Activated CD4-positive, alpha-beta T cell treated with anti-CD3 and anti-CD28 coated beads, Interleukin-10, Interleukin-2, amounts not matched to agents 100 ng/mL and 50 ng/mL, durations not matched to agents 16 hours and 8 hours (primary cell): ENCODE data around the gene NQO2.
"Not testable (repeated sequence)": the region's sequence is repeated elsewhere in the genome, so short reads cannot be mapped to it uniquely, and the experiment has no call there.

Source experiments
- DNase-seq: peaks from one replicate; pipeline ENCODE4 v3.0.0-alpha.2; 2020

NQO2 gene

GRCh38 chr6:2970753-2971419, 28.8 kb upstream of the NQO2 start:
- peak; percentile 62 for DNase-seq

GRCh38 chr6:2971420-2972218, 28.1 kb upstream of the NQO2 start, which contains the start of gene SERPINB6:
Gene SERPINB6, minus strand, starts transcription at chr6:2971567. Its CDS starts 12,235 bp downstream, at chr6:2959332.
- DNase-seq = peak; percentile 30

DNA sequence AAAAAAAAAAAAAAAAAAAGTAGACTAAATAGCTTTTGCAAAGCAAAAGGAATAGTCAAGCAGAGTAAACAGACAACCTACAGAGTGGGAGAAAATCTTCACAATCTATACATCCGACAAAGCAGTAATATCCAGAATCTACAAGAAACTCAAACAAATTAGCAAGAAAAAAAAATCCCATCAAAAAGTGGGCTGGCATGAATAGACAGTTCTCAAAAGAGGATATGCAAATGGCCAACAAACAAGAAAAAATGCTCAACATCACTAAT, 27.5 kb upstream of the NQO2 start:
- not testable (repeated sequence) for DNase-seq

GRCh38 chr6:2972685-2973084, 27.0 kb upstream of the NQO2 start:
- DNase-seq = not testable (repeated sequence)

- not testable (repeated sequence) for DNase-seq
These were observed 26.5 kb upstream of the NQO2 start for GRCh38 chr6:2973180-2973579.

DNA sequence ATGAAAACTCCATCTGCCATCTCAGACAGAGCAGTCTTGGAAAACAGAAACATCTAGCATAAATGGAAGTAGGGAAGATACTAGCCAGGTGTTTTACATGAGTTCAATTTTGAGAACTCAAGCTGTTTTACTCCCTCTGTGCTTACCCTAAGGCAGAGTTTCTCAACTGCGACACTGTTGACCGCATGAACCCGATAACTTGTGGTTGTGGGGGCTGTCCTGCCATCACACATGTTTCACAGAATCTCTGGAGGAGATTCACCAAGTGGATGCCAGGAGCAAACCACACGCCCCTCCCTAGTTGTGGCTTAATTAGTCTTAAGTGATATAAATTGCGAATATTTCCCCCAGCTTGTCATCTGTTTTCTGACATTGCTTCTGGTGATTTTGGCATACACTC, 26.0 kb upstream of the NQO2 start:
- no peak for DNase-seq

DNA sequence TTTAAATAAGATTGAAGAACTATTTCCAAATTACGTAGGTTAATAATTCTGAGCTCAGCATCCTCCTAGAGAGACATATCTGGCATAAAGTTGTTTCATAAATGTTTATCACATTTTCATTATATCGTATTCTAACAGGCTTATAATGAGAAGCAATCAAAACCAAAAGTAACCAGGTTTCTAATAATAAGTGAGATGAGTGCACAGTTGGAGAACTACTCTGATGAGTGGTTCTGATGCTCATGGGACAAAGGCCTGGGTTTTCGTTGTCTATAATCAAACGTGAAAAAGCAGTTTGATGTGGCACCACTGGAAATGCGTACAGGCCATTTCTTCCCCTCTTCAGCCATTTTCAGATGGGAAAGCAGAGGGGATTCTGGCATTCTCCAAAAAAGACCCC, 23.6 kb upstream of the NQO2 start:
- peak; percentile 16 for DNase-seq

DNA sequence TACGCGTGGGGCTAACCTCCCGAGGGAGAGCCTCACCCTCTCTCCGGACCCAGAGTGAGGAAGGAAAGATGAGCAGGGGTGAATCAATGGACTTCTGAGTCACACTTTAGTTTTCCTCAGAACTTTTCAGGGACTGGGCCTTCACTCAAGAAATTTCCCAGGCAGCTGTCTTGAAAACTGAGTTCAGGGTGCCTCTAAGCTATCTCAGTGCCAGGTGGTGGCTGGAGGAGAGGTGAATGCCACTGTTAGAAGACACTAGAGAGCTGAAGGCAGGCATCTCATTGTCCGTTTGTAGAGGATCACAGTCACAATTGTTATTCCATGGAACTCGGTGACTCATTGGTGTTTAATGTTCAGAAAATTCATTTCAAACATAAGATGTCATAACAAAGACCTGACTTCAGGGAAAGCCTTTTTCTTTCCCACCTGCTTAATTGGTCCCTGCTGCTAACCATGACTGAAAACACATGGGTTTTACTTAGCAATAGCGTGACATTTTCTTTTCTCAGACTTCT, 23.1 kb upstream of the NQO2 start:
- DNase-seq = peak; percentile 38

GRCh38 chr6:2977290-2977689, 22.4 kb upstream of the NQO2 start:
- DNase-seq = no peak

DNA sequence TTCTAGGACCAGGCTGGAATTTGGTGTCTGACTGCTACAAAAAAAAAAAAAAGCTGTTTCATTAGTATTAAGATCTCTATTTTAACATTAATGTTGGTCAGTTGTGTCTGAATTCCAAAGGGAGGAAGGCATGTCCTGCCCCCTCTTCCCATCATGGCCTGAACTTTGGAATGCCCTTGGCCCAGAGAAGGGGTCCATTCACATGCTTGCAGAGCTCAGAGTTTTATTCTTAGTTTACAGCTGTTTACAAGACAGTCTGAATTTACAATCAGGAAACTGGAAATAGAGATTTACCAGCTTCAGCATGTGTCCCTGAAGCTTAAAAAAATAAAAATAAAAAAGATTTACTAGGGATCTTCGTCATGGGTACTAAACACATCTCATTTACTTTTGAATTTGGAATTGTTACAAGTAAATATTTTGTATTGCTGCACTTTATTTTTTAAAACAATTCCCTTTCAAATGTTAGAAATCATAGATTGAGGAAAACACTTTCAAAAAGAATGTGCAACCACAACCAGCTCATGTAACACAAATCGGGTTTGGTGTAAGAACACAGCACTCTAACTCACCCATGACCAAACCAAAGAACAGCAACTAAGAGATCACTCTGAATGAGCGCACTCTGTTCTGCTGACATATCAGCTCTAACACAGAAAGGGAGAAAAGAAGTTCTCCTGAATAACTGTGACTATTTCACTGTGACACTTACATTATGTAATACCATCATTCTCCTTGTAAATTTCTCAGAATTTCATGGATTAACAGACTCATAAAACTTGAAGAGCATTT, 21.7 kb upstream of the NQO2 start:
- peak; percentile 13 for DNase-seq

DNA sequence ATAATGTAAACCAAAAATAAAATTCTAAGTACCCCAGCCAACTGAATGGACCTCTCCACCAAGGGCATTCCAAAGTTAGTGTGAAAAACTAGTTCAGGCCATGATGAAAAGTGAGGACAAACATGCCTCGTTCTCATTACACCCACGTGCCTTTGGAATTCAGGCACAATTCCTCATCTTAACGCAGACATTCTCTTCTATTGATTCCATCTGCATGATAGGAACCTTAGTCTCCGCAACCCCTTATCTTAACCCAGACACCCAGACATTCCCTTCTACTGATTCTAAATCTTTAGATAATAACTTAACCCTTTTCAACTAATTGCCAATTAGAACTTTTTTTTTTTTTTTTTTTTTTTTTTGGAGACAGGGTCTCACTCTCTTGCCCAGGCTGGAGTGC, 20.8 kb upstream of the NQO2 start:
- no peak for DNase-seq

DNA sequence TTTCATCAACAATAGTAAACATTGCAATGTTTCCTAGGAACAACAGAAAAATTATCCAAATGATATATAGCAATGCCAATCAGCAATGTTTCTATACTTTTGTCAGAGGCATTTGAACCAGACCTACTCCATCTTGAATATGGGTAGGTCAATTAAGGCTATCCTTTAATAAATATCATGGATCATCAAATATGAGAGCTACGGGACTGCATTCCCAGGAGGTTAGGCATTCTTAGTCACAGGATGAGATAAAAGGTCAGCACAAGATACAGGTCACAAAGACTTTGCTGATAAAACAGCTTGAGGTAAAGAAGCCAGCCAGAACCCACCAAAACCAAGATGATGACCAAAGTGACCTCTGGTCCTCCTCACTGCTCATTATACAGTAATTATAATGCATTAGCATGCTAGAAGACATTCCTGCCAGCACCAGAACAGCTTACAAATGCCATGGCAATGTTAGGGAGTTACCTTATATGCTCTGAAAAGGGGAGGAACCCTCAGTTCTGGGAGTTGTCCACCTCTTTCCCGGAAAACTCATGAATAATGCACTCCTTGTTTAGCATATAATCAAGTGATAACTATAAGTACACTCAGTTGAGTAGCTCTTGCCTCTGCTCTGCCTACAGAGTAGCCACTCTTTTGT, 19.8 kb upstream of the NQO2 start:
- DNase-seq = no peak

GRCh38 chr6:2980465-2980855, 19.2 kb upstream of the NQO2 start:
- no peak for DNase-seq

DNA sequence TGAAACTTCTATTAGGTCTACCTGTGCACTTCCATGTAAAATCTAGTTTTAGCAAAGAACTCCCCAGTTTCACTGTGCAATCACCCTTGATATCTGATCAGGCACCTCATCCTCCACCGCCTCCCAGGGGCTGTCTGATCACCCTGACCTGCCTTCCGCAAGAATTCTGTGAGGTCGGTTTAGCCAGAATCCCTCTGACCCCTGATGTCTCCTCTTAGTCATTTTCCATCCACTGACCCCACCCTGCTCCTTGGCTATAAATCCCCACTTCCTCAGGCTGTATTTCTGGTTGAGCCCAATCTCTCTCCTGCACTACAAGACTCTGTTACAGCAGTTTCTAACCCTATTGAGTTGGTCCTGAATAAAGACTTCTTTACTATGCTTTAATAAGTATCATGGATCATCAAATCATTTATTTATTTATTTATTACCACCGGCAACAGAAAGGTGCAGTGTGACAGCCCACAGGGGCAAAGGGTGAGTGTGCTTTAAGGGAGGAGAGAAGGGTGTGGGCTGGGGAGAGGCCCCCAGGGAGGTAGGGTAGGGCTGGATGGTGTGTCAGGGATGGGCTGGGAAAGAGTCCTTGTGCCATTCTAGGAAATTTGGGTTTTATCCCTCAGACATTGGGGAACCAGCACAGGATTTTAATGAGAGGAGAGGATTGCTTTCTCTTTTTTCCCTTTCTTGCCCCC, 17.1 kb upstream of the NQO2 start:
- no peak for DNase-seq

- no peak for DNase-seq
These were observed 14.8 kb upstream of the NQO2 start for GRCh38 chr6:2984738-2985406.

GRCh38 chr6:2986722-2987221, 12.9 kb upstream of the NQO2 start:
- DNase-seq = no peak

DNA sequence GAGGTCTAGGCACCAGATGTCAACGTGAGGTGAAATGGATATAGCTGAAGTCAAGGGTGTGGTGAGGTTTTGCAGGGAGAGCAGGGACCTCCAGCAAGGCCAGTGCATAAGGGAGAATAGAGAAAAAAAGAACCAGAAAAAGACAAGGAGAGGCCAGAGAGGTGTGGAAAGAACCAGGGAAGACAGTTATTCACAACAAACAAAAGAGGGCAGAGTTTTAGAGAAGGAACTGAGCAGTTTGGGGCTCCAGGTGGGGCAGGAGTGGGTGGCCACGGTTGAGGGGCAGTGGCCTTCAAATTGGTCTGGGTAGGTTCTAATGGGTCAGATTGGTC, 11.6 kb upstream of the NQO2 start:
- DNase-seq = no peak

DNA sequence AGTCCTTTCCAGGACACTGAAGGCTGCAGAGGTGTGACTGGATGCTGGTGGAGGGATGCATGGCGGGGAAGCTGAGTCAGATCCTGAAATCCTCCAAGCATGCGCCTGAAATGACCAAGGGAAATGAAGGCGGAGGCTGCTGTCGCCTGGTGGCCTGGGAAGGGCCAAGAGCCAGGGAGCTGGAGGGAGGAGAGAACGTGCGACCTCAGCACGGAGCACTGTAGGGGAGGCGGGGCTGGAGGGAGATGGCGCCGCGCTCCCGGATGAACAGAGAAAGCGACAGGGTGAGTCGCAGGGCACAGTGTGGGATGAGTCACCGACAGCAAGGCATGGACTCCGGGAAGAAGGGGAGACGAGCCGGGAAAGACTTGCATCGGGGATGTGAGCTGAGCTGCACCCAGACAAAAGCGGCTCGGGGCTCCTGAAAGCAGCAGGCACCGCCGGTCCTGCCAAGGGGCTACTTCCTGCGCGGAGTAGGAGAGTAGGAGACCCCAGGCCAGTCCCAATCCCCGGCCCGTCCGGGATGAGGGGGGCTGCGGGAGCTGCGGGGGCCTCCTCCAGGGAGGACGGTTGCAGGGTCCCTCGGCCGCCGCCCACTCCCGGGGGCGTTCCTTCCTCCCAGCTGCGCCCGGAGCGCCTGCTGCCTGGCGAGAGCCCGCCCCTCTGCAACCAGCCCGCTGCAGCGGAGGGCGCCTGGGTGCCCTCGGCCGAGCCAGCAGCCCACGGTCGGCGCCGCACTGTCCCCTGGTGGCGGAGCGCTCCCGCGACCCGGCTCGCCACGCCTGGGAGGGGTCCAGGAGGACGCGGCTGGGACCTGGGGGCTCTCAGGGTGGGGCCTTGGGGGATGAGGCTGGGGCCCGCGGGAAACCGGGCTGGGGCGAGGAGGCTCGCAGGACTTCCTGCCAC, 11.0 kb upstream of the NQO2 start:
- DNase-seq = peak; percentile 87

GRCh38 chr6:2989332-2990247, 10.1 kb upstream of the NQO2 start:
- peak; percentile 93 for DNase-seq
